COLO829 (cell line): Measurements from ENCODE around the gene RTP5.

Experiments
- DNase-seq: peaks from one replicate; pipeline ENCODE4 v3.0.0; 2012; ENCODE audit warnings: low spot score

Gene RTP5

GRCh38 chr2:241843321-241844065 lies 26.0 kb upstream of the RTP5 start:
- DNase-seq: no peak

- no peak for DNase-seq
Observed at GRCh38 chr2:241844066-241844728, 25.3 kb upstream of the RTP5 start.

- DNase-seq: no peak
Observed at GRCh38 chr2:241844831-241845578, 24.5 kb upstream of the RTP5 start.

GRCh38 chr2:241846406-241846805 lies 23.1 kb upstream of the RTP5 start:
- no peak for DNase-seq

GRCh38 chr2:241848761-241849615 lies 20.5 kb upstream of the RTP5 start:
- DNase-seq: no peak

- DNase-seq: no peak
Observed at GRCh38 chr2:241849616-241850543, 19.6 kb upstream of the RTP5 start.

- DNase-seq: no peak
Observed at GRCh38 chr2:241850544-241851324, 18.8 kb upstream of the RTP5 start.

GRCh38 chr2:241851325-241852115 lies 18.0 kb upstream of the RTP5 start:
- DNase-seq: no peak

GRCh38 chr2:241852116-241852980 lies 17.2 kb upstream of the RTP5 start:
- no peak for DNase-seq

GRCh38 chr2:241852981-241853631 lies 16.4 kb upstream of the RTP5 start:
- DNase-seq: no peak

- DNase-seq: no peak
Observed at GRCh38 chr2:241853651-241854341, 15.7 kb upstream of the RTP5 start.

- no peak for DNase-seq
Observed at GRCh38 chr2:241854342-241855244, 14.9 kb upstream of the RTP5 start.

GRCh38 chr2:241855245-241855887 lies 14.2 kb upstream of the RTP5 start:
- DNase-seq: no peak

- DNase-seq: no peak
Observed at GRCh38 chr2:241855888-241856422, 13.6 kb upstream of the RTP5 start.

GRCh38 chr2:241857041-241857541 lies 12.4 kb upstream of the RTP5 start:
- DNase-seq: no peak
